Fibroblast of lung (primary cell): ENCODE measurements around the gene RASGRF2.

ENCODE experiments used
- CTCF ChIP-seq, 2 donors: IDR thresholded peaks in 1 of 2; conservative IDR thresholded peaks in 1 of 2; 1 replicate in 1 of 2; 2 replicates in 1 of 2; pipeline ENCODE4 v1.5.1; 2011 to 2012; ENCODE audit warnings: low read length in 2 of 2, control low read depth in 1 of 2, inconsistent platforms in 1 of 2, low read depth in 1 of 2, mild to moderate bottlenecking in 1 of 2
- EZH2 ChIP-seq: IDR thresholded peaks from 2 replicates; pipeline ENCODE4 v1.5.1; 2012; ENCODE audit warnings: low read length, control low read depth, mild to moderate bottlenecking; ENCODE audit errors: missing control alignments

GRCh38 chr5:81256766-81257165, 296.6 kb downstream of the RASGRF2 start:
- TF ChIP-seq CTCF (conservative IDR thresholded peaks at IDR 0.05 in 1 of 2, IDR thresholded peaks at IDR 0.05 in 1 of 2; ENCODE audit: low read depth in 1 of 2, low read length in 2 of 2) (no peak), EZH2 (no peak)
